GM12878 (cell line): ENCODE data around the gene KRTAP5-3. TPM values are rescaled to one million over a fixed set of nuclear protein-coding genes. Genes with fewer than 3 reads are reported as not detected.

ENCODE experiments used
- ATAC-seq: fragments of 200-7000 bp; cut with Tn5 transposase; 3 replicates; pipeline ENCODE4 v1.9.1; 2020; ENCODE audit warnings: mild to moderate bottlenecking, moderate library complexity
- BruUV-seq: library from RNA; stranded (reverse); fragments of 400-500 nt; replicated peaks from 2 replicates; lab custom pipeline; 2021; lab: Mats Ljungman, UMichigan
- CTCF ChIA-PET: fragments of 300-600 bp; sonication (Branson Sonifier 250); formaldehyde crosslinking; extraction: SDS; loops from one replicate; lab custom pipeline; 2021; ENCODE audit warnings: inconsistent platforms; lab: Yijun Ruan, JAX
- POLR2A ChIA-PET: fragments of 350-600 bp; formaldehyde crosslinking; extraction: SDS; loops from one replicate; lab custom pipeline; 2021; ENCODE audit warnings: inconsistent platforms; lab: Charles Lee
- RAD21 ChIA-PET: fragments of 300-600 bp; sonication (Branson Sonifier 250); formaldehyde crosslinking; loops from one replicate; lab custom pipeline; 2023; ENCODE audit warnings: antibody characterized with exemption; ENCODE audit not compliant: unreplicated experiment; lab: Charles Lee
- SMC1A ChIA-PET: fragments of 300-600 bp; sonication (Branson Sonifier 250); formaldehyde crosslinking; loops from one replicate; lab custom pipeline; 2023; ENCODE audit not compliant: unreplicated experiment, uncharacterized antibody; lab: Charles Lee
- DNase-seq: peaks from one replicate; pipeline ENCODE4 v3.0.0-alpha.2; 2011; ENCODE audit warnings: low read depth, low spot score
- FAIRE-seq: peaks from 3 replicates; lab custom pipeline; 2011; peaks lifted over from hg19 to GRCh38; lab: Jason Lieb, UNC
- H2AFZ ChIP-seq: 2 replicates; pipeline ENCODE4 v1.6.0; 2011; ENCODE audit warnings: low read depth, low read length, control low read depth; ENCODE audit not compliant: control insufficient read depth
- H3K27ac ChIP-seq: 2 replicates; pipeline ENCODE4 v1.5.1; 2011; ENCODE audit warnings: control low read depth; ENCODE audit not compliant: control insufficient read depth, insufficient read depth
- H3K27me3 ChIP-seq, 2 experiments: replicated peaks in 1 of 2; 2 replicates each; pipeline versions ENCODE4 v1.6.0 to v1.6.1; 2011; ENCODE audit warnings: low read length in 1 of 2; ENCODE audit not compliant: control insufficient read depth in 2 of 2, insufficient read depth in 2 of 2
- H3K36me3 ChIP-seq, 2 experiments: 2 replicates each; pipeline ENCODE4 v1.5.1; 2011; ENCODE audit warnings: low read length in 1 of 2; ENCODE audit not compliant: control insufficient read depth in 2 of 2, insufficient read depth in 2 of 2
- H3K4me1 ChIP-seq: 2 replicates; pipeline ENCODE4 v1.6.1; 2011; ENCODE audit warnings: mild to moderate bottlenecking, low read length, moderate library complexity, mixed read lengths; ENCODE audit not compliant: control insufficient read depth, insufficient read depth
- H3K4me2 ChIP-seq: 2 replicates; pipeline ENCODE4 v1.6.0; 2011; ENCODE audit warnings: control low read depth; ENCODE audit not compliant: control insufficient read depth, insufficient read depth
- H3K4me3 ChIP-seq: fragments of 200-600 bp; sonication (generic); 2 replicates; pipeline ENCODE4 v1.5.1; 2016
- H3K79me2 ChIP-seq: 2 replicates; pipeline ENCODE4 v1.6.0; 2011; ENCODE audit warnings: low read length; ENCODE audit not compliant: control insufficient read depth, insufficient read depth
- H3K9ac ChIP-seq: 2 replicates; pipeline ENCODE4 v1.8.0; 2011; ENCODE audit warnings: low read length, control low read depth, mixed read lengths; ENCODE audit not compliant: control insufficient read depth, insufficient read depth
- H3K9me3 ChIP-seq: replicated peaks from 3 replicates; pipeline ENCODE4 v1.5.1; 2011; ENCODE audit warnings: mild to moderate bottlenecking, low read length; ENCODE audit not compliant: control insufficient read depth, insufficient read depth
- H4K20me1 ChIP-seq: 2 replicates; pipeline ENCODE4 v1.6.0; 2011; ENCODE audit not compliant: control insufficient read depth, insufficient read depth
- EED ChIP-seq: sonication (generic); IDR thresholded peaks from 2 replicates; pipeline ENCODE4 v1.6.1; 2016; ENCODE audit warnings: antibody characterized with exemption, low read depth
- FOS ChIP-seq: IDR thresholded peaks from 3 replicates; pipeline ENCODE4 v1.6.1; 2011; ENCODE audit warnings: borderline replicate concordance; ENCODE audit not compliant: insufficient read length; ENCODE audit errors: extremely low read depth
- IKZF2 ChIP-seq, 2 experiments: fragments of 450-650 bp; IDR thresholded peaks; 2 replicates each; pipeline ENCODE4 v1.6.1; 2017; ENCODE audit warnings: mild to moderate bottlenecking in 2 of 2, moderate library complexity in 2 of 2
- MAX ChIP-seq: IDR thresholded peaks from 2 replicates; pipeline ENCODE4 v1.6.1; 2012; ENCODE audit warnings: low read depth, low read length, improper control_type of control experiment
- NFXL1 ChIP-seq: fragments of 450-650 bp; IDR thresholded peaks from 2 replicates; pipeline ENCODE4 v1.6.1; 2017; ENCODE audit warnings: antibody characterized with exemption, mild to moderate bottlenecking, borderline replicate concordance
- PKNOX1 ChIP-seq: fragments of 450-650 bp; IDR thresholded peaks from 2 replicates; pipeline ENCODE4 v1.6.1; 2016; ENCODE audit warnings: mild to moderate bottlenecking
- RAD51 ChIP-seq: fragments of 450-650 bp; IDR thresholded peaks from 2 replicates; pipeline ENCODE4 v1.6.1; 2016; ENCODE audit warnings: moderate library complexity, mild to moderate bottlenecking, inconsistent platforms
- RUNX3 ChIP-seq: IDR thresholded peaks from 2 replicates; pipeline ENCODE4 v1.6.1; 2012; ENCODE audit warnings: low read length, inconsistent platforms
- SP1 ChIP-seq: IDR thresholded peaks from one replicate; pipeline ENCODE4 v1.6.1; 2011; ENCODE audit warnings: low read depth, low read length
- SPI1 ChIP-seq: IDR thresholded peaks from 2 replicates; pipeline ENCODE4 v1.6.1; 2011; ENCODE audit warnings: low read depth, mild to moderate bottlenecking, low read length, moderate library complexity, borderline replicate concordance; ENCODE audit not compliant: insufficient read depth
- TARDBP ChIP-seq: IDR thresholded peaks from 2 replicates; pipeline ENCODE4 v1.6.1; 2016; ENCODE audit warnings: borderline replicate concordance
- ZNF687 ChIP-seq: fragments of 450-650 bp; IDR thresholded peaks from 2 replicates; pipeline ENCODE4 v1.6.1; 2017; ENCODE audit warnings: mild to moderate bottlenecking, moderate library complexity
- WGBS: methylation state at CpG from one replicate; pipeline ENCODE4 v1.1.6; 2016; ENCODE audit warnings: low lambda C conversion rate; ENCODE audit not compliant: insufficient replicate concordance, insufficient coverage; ENCODE audit errors: missing lambda C conversion rate; 5-methylcytosine and 5-hydroxymethylcytosine counted together
- in situ Hi-C: fragments of 300-500 bp; cut with MboI; formaldehyde crosslinking; loops from 9 replicates; pipeline ENCODE4 v1.14.3; 2018; ENCODE audit warnings: mixed read lengths
- intact Hi-C: fragments of 100-400 bp; cut with micrococcal nuclease; formaldehyde crosslinking; loops from one replicate; pipeline ENCODE4 v1.14.2; 2022; ENCODE audit not compliant: unreplicated experiment
- polyA plus RNA-seq, 11 experiments: library from polyadenylated mRNA; depleted of rRNA in 4 of 11; unstranded in 6 of 11; stranded (reverse) in 5 of 11; fragments of >200 nt; fragmentation: Nextera tagmentation in 4 of 11; fragmentation: Illumina TruSeq in 1 of 11; extraction: Ambion mirVana in 4 of 11; extraction: Trizol in 1 of 11; gene quantifications; 1 replicate in 1 of 11; 2 replicates in 10 of 11; pipeline versions ENCODE4 v1.2.1 to v1.2.3, GENCODE V29; 2011 to 2016; ENCODE audit warnings: inconsistent platforms in 2 of 11, missing spikeins in 2 of 11, low read depth in 1 of 11
- total RNA-seq, 4 experiments: library from RNA; depleted of rRNA in 3 of 4; stranded (reverse); fragments of >200 nt in 3 of 4; fragmentation: Illumina TruSeq in 1 of 4; extraction: Trizol in 1 of 4; gene quantifications; 2 replicates each; pipeline versions ENCODE4 v1.2.1 to v1.2.3, GENCODE V29; 2013 to 2021

The KRTAP5-3 gene
- total and polyA plus RNA-seq, 10 of the 15 experiments (the other 5 are each of a cell fraction or from before 2014, with no cell fraction given), result not detected

- TF ChIP-seq NFXL1, result no peak
- TF ChIP-seq RAD51, result no peak
- no peak for TF ChIP-seq FOS
- no peak for TF ChIP-seq PKNOX1
Observed at GRCh38 chr11:1644601-1645356, 36.5 kb upstream of the KRTAP5-3 start (continued).

GRCh38 chr11:1643146-1643690 lies 35.0 kb upstream of the KRTAP5-3 start:
- ChIA-PET RAD21 (no interaction called here), SMC1A (interaction anchor here (0.6 kb wide), 1 partner anchor 165 kb away, joined by 3 read pairs; no protein-coding TSS in a partner anchor), POLR2A (no interaction called here), CTCF (interaction anchor here (0.7 to 1.4 kb wide), 2 partner anchors 10 to 659 kb away, joined by 4 to 5 read pairs; partner anchors contain the start of genes C11orf21 and TSPAN32)
- H2AFZ ChIP-seq, result no peak overlapping the region
- intact Hi-C loops, result no loop called here
- H3K4me3 ChIP-seq, result no peak overlapping the region
- no peak overlapping the region for H3K27ac ChIP-seq
- no peaks in the 10 kb centered on the region for H4K20me1 ChIP-seq
- in situ Hi-C loops, result no loop called here
- ATAC-seq, result no peak
- H3K9me3 ChIP-seq, result no peaks in the 10 kb centered on the region
- no peak for DNase-seq
- H3K27me3 ChIP-seq, result no peaks in the 10 kb centered on the region; a peak in 2 of 4 replicates
- no peaks in the 10 kb centered on the region for H3K4me1 ChIP-seq
- H3K4me2 ChIP-seq, result no peak overlapping the region
- H3K79me2 ChIP-seq, result no peaks in the 10 kb centered on the region
- no peak overlapping the region for H3K9ac ChIP-seq
- FAIRE-seq, result no peak
- BruUV-seq, result no TSS peak
- H3K36me3 ChIP-seq, result no peaks in the 10 kb centered on the region
- WGBS, result 58% methylated on average over 20 of the region's 20 CpGs
- TF ChIP-seq EED (no peak), ZNF687 (no peak), MAX (no peak), RUNX3 (no peak), SP1 (no peak), SPI1 (no peak), PKNOX1 (no peak), FOS (no peak), IKZF2 (IDR thresholded peaks at IDR 0.05) (no peak), TARDBP (no peak)
